ENCODE measurements around the gene THTPA.
"Not testable (repeated sequence)": the region's sequence is repeated elsewhere in the genome, so short reads cannot be mapped to it uniquely, and the experiment has no call there.

DNA sequence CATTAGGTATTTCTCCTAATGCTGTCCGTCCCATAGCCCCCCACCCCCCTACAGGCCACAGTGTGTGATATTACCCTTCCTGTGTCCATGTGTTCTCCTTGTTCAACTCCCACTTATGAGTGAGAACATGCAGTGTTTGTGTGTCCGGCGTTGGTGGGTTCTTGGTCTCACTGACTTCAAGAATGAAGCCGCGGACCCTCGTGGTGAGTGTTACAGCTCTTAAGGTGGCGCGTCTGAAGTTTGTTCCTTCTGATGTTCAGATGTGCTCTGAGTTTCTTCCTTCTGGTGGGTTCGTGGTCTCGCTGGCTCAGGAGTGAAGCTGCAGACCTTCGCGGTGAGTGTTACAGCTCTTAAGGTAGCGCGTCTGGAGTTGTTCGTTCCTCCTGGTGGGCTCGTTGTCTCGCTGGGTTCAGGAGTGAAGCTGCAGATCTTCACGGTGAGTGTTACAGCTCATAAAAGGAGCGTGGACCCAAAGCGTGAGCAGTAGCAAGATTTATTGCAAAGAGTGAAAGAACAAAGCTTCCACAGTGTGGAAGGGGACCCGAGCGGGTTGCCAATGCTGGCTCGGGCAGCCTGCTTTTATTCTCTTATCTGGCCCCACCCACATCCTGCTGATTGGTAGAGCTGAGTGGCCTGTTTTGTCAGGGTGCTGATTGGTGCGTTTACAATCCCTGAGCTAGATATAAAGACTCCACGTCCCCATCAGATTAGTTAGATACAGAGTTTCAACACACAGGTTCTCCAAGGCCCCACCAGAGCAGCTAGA lies 27.9 kb downstream of the THTPA start:
- TF ChIP-seq, protein P1, sequence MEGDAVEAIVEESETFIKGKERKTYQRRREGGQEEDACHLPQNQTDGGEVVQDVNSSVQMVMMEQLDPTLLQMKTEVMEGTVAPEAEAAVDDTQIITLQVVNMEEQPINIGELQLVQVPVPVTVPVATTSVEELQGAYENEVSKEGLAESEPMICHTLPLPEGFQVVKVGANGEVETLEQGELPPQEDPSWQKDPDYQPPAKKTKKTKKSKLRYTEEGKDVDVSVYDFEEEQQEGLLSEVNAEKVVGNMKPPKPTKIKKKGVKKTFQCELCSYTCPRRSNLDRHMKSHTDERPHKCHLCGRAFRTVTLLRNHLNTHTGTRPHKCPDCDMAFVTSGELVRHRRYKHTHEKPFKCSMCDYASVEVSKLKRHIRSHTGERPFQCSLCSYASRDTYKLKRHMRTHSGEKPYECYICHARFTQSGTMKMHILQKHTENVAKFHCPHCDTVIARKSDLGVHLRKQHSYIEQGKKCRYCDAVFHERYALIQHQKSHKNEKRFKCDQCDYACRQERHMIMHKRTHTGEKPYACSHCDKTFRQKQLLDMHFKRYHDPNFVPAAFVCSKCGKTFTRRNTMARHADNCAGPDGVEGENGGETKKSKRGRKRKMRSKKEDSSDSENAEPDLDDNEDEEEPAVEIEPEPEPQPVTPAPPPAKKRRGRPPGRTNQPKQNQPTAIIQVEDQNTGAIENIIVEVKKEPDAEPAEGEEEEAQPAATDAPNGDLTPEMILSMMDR (conservative IDR thresholded peaks at IDR 0.05; ENCODE audit: low read depth, low read length): not testable (repeated sequence)
- not testable (repeated sequence) for TF ChIP-seq EZH2 (IDR thresholded peaks at IDR 0.05; ENCODE audit: borderline replicate concordance, low read depth, low read length, poor library complexity, severe bottlenecking)
